Measurements from ENCODE around the gene KCTD18. TPM values are rescaled to one million over a fixed set of nuclear protein-coding genes. Genes with fewer than 3 reads are reported as not detected.

The KCTD18 gene
- total and polyA plus RNA-seq, 4 donors, result 4.4 to 7.9 (median 6.5) TPM

DNA sequence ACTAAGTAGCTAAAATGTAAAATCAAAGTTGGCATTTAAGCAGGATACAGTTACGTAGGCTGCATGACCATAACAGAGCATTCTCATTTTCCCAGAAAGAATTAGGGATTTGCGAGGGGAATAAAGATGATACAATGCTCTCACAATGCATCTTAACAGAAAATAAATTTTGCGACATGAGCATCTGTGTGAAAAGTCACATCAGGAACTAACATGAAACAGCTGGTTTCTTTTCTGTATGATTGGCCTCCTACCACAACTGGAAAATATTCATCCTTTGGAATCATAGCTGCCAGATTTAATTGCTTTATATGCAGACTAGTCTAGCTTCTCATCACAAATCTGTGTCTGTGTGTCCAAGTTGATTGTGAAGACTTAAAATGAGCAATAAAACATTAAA lies 66.0 kb downstream of the KCTD18 start:
- Histone ChIP-seq H3K27ac (ENCODE audit: low read depth in 1 of 2, low read length in 2 of 2) (no peak overlapping the region), H3K4me1 (ENCODE audit: control insufficient read depth in 4 of 4, insufficient read depth in 4 of 4, low read length in 3 of 4) (peaks cover 0 to 4% (median 0%) of the 10 kb centered on the region in 4 donors), H3K9ac (ENCODE audit: low read depth in 1 of 2, low read length in 2 of 2) (no peak overlapping the region), H3K4me3 (ENCODE audit: low read depth in 1 of 3, low read length in 3 of 3) (no peak overlapping the region), H3K36me3 (ENCODE audit: control insufficient read depth in 4 of 4, insufficient read depth in 3 of 4, low read depth in 1 of 4, low read length in 3 of 4) (peaks cover 3 to 46% (median 18%) of the 10 kb centered on the region in 4 donors), H3K27me3 (ENCODE audit: control insufficient read depth in 4 of 4, insufficient read depth in 4 of 4, low read length in 3 of 4) (no peaks in the 10 kb centered on the region), H3K9me3 (ENCODE audit: control insufficient read depth in 4 of 4, low read length in 3 of 4) (no peaks in the 10 kb centered on the region)
- WGBS, result 94% methylated on average over 3 of the region's 3 CpGs
- TF ChIP-seq FOXA2 (IDR thresholded peaks at IDR 0.05) (no peak), TAF1 (conservative IDR thresholded peaks at IDR 0.05) (no peak), SP1 (IDR thresholded peaks at IDR 0.05) (no peak), RAD21 (IDR thresholded peaks at IDR 0.05) (no peak), HNF4G (IDR thresholded peaks at IDR 0.05) (no peak), NR2F2 (IDR thresholded peaks at IDR 0.05) (no peak), FOXA1 (IDR thresholded peaks at IDR 0.05) (no peak), JUND (IDR thresholded peaks at IDR 0.05) (no peak), GABPA (IDR thresholded peaks at IDR 0.05 in 1 of 2, conservative IDR thresholded peaks at IDR 0.05 in 1 of 2) (no peak), EGR1 (IDR thresholded peaks at IDR 0.05; ENCODE audit: low read depth in 2 of 2) (no peak), HNF4A (conservative IDR thresholded peaks at IDR 0.05) (no peak), RXRA (IDR thresholded peaks at IDR 0.05) (no peak)
- TF ChIP-seq, protein P1, sequence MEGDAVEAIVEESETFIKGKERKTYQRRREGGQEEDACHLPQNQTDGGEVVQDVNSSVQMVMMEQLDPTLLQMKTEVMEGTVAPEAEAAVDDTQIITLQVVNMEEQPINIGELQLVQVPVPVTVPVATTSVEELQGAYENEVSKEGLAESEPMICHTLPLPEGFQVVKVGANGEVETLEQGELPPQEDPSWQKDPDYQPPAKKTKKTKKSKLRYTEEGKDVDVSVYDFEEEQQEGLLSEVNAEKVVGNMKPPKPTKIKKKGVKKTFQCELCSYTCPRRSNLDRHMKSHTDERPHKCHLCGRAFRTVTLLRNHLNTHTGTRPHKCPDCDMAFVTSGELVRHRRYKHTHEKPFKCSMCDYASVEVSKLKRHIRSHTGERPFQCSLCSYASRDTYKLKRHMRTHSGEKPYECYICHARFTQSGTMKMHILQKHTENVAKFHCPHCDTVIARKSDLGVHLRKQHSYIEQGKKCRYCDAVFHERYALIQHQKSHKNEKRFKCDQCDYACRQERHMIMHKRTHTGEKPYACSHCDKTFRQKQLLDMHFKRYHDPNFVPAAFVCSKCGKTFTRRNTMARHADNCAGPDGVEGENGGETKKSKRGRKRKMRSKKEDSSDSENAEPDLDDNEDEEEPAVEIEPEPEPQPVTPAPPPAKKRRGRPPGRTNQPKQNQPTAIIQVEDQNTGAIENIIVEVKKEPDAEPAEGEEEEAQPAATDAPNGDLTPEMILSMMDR (IDR thresholded peaks at IDR 0.05; ENCODE audit: low read depth, low read length, missing input control), result no peak
- TF ChIP-seq, protein P2, sequence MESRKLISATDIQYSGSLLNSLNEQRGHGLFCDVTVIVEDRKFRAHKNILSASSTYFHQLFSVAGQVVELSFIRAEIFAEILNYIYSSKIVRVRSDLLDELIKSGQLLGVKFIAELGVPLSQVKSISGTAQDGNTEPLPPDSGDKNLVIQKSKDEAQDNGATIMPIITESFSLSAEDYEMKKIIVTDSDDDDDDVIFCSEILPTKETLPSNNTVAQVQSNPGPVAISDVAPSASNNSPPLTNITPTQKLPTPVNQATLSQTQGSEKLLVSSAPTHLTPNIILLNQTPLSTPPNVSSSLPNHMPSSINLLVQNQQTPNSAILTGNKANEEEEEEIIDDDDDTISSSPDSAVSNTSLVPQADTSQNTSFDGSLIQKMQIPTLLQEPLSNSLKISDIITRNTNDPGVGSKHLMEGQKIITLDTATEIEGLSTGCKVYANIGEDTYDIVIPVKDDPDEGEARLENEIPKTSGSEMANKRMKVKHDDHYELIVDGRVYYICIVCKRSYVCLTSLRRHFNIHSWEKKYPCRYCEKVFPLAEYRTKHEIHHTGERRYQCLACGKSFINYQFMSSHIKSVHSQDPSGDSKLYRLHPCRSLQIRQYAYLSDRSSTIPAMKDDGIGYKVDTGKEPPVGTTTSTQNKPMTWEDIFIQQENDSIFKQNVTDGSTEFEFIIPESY (IDR thresholded peaks at IDR 0.05), result no peak
- TF ChIP-seq, protein P3, sequence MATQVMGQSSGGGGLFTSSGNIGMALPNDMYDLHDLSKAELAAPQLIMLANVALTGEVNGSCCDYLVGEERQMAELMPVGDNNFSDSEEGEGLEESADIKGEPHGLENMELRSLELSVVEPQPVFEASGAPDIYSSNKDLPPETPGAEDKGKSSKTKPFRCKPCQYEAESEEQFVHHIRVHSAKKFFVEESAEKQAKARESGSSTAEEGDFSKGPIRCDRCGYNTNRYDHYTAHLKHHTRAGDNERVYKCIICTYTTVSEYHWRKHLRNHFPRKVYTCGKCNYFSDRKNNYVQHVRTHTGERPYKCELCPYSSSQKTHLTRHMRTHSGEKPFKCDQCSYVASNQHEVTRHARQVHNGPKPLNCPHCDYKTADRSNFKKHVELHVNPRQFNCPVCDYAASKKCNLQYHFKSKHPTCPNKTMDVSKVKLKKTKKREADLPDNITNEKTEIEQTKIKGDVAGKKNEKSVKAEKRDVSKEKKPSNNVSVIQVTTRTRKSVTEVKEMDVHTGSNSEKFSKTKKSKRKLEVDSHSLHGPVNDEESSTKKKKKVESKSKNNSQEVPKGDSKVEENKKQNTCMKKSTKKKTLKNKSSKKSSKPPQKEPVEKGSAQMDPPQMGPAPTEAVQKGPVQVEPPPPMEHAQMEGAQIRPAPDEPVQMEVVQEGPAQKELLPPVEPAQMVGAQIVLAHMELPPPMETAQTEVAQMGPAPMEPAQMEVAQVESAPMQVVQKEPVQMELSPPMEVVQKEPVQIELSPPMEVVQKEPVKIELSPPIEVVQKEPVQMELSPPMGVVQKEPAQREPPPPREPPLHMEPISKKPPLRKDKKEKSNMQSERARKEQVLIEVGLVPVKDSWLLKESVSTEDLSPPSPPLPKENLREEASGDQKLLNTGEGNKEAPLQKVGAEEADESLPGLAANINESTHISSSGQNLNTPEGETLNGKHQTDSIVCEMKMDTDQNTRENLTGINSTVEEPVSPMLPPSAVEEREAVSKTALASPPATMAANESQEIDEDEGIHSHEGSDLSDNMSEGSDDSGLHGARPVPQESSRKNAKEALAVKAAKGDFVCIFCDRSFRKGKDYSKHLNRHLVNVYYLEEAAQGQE (IDR thresholded peaks at IDR 0.05), result no peak
- TF ChIP-seq, protein P4, sequence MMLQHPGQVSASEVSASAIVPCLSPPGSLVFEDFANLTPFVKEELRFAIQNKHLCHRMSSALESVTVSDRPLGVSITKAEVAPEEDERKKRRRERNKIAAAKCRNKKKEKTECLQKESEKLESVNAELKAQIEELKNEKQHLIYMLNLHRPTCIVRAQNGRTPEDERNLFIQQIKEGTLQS (IDR thresholded peaks at IDR 0.05), result no peak
- TF ChIP-seq, protein P5, sequence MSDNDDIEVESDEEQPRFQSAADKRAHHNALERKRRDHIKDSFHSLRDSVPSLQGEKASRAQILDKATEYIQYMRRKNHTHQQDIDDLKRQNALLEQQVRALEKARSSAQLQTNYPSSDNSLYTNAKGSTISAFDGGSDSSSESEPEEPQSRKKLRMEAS (IDR thresholded peaks at IDR 0.05), result no peak
- no peak for DNase-seq (ENCODE audit: low spot score)
